ENCODE results near the gene LYPD6B.

LYPD6B gene

DNA sequence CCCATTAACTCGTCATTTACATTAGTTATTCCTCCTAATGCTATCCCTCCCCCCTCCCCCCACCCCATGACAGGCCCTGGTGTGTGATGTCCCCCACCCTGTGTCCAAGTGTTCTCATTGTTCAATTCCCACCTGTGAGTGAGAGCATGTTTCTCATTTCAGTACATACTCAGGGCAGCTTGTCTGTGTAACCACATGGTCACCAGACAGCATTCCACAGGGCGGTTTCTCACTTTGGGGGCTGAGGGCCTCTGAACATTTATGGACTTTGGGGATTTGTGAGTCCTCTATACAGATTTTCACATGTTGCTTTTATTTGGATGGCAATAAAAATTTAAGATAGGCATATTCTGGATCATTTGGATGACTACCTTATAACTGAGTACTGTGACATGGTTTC lies 84.0 kb downstream of the LYPD6B start:
- DNase-seq (ENCODE audit: low read depth) = no peak

DNA sequence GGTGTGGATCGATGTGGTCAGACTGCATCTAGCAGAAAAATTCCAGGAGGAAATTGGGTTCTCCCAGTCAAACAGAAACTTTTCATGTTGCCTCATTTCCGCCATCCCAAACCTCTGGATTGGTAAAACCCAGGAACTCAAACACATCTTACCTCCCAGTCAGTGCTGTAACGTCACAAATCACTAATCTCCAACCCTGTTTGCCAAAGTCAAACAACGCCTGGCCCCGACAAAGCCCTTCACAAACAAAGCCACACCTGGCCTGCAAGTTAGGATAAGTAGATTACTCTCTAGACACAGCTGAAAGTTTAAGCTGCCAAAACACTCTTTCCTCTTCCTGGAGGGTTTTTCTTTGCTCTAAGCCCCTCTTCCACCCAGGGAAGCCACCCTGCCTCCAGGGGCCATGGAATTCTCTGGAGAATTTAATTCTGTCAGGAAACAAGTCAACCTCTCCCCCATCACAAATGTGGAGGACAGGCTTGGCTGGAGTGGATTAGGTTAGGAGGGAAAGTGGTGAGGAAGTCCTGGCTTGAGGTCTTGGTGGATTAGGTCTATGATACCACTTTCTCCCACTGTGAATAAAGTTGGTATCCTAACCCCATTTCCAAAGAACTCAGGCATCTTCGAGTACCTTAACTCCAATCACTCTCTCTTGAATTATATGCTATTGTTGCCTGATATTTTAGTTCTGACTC lies 86.7 kb downstream of the LYPD6B start:
- no peak for DNase-seq (ENCODE audit: low read depth)

DNA sequence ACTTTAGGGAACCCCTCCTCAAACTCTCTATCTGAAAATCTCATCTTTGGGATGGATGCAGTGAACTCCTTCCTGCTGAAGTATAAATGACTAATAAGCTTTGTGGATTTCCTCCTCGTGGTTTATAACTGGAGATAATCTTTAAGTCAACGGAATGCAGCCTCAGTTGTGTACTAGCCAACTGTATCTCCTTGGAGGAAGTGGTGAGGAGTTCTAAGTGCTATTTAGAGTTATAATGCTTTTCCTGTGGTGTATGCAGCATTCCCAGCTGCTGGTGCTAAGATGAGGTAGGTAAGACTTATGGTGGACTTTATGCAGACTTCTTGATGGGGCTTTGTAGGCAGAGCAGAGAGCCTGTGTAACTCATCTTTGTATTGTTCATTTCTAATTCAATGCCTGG lies 90.9 kb downstream of the LYPD6B start:
- DNase-seq (ENCODE audit: low read depth) = no peak

DNA sequence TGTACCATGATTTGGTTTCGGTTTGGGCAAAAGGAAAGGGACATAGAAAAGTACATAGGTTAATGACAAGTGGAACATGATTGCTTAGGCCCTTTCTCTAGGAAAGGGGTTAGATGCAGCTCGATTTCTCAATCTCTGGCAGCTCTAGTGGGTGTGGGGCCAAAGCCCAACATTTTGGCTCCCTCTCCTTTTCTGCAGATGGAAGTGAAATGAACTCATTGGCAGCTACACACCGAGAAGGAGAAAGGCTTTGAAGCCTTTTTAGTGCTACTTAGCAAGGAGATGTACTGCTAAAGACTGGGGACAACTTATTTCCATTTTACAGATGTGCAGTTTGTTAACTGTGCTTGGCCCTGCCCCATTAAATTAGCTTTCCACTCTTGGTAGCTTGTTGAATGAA lies 93.8 kb downstream of the LYPD6B start:
- DNase-seq (ENCODE audit: low read depth) = no peak

DNA sequence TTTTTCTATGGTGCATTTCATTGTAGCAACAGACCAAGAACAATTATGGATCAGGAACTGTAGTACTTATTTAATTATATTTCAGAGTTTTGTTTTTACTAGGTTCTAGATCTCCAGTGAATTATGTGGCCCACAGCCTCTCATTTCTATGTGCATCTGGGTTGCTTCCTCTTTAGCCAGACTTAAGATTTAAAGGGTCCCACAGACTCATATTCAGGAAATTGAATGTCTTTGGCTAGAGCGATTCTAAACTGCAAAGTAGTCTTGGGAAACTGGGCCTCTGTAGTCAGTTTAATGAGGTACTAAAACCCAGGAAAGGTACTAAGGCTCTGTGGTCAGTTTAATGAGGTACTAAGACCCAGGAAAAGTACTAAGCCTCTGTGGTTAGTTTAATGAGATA lies 94.4 kb downstream of the LYPD6B start:
- no peak for DNase-seq (ENCODE audit: low read depth)

DNA sequence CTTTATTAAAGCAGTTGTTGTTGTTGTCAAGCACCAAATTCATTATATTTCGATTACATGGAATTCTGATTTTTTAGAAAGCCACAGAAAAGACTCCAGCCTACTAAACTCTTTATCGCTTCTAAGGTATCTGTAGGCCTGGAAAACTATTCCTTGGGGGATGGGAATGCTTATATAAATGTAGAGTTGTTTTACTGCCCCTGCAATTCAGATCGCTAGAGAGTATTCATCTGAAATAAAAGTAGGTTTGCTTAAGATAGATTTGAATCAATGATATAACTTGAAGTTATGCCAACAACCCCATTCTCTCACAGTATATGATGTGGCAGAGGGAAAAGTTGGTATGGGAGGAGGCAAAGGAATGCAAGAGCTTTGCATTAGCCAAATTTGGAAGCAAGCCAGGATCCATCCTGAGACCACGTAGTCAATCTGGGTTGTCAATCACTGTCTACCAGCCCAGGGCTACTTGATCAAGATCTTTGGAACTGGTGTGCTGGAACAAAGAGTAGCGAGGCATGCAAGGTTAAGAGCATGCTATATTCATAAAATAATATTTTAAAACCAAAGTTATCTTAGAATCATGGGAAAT lies 95.9 kb downstream of the LYPD6B start:
- no peak for DNase-seq (ENCODE audit: low read depth)

DNA sequence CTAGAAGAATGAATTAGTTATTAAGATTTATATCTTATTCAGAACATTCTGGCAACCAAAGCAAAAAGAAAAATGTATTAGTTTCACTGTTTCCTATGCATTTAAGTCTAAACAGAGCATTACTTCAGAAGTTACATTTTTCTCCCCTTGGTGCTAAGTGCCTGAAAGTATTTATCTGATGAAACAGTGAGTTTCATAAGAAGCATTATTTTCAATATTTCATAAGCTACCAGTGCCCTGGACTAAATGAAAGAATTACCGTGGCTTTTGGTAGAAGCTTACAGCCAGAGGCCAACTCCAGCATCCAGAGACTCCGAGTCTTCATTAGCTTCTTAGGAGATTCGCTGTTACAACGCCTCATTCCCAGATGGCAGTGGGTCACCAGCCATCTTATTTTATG lies 97.6 kb downstream of the LYPD6B start:
- no peak for DNase-seq (ENCODE audit: low read depth)

DNA sequence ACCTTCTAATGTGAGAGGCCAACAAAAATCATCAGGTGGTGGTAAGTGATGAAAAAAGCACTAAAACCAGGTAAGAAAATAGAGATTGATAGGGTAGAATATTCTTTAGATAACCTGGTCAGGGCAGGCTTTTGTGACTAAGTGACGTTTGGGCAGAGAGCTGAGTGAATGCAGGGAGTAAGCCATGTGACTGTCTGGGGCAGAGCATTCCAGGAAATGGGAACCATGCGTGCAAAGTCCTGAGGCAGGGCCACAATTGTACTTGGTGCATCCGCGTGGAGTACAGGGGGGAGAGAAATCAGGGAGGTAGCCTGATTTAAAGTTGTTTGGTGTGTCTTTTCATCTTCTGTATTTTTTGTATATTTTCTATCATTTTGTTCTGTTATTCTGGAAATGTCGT lies 102.5 kb downstream of the LYPD6B start:
- DNase-seq (ENCODE audit: low read depth) = no peak

DNA sequence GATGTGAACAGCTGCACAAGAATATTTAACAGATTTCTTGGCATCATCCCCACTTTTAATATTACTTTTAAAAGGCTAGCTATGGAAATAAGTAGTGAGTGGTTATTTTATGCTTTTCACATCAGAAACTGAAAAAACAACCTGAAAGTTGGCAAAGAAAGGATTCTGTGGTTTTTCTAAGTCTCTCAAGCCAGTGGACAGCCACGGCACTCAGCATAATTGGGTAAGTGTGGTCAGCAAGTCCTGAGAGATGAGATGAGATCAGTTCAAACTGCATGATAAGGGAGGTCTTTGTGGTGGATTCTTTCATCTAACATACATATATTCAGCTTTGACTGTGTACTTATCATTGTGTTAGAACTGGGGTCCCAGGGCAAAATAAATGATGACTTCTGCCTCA lies 105.2 kb downstream of the LYPD6B start:
- DNase-seq (ENCODE audit: low read depth) = no peak

DNA sequence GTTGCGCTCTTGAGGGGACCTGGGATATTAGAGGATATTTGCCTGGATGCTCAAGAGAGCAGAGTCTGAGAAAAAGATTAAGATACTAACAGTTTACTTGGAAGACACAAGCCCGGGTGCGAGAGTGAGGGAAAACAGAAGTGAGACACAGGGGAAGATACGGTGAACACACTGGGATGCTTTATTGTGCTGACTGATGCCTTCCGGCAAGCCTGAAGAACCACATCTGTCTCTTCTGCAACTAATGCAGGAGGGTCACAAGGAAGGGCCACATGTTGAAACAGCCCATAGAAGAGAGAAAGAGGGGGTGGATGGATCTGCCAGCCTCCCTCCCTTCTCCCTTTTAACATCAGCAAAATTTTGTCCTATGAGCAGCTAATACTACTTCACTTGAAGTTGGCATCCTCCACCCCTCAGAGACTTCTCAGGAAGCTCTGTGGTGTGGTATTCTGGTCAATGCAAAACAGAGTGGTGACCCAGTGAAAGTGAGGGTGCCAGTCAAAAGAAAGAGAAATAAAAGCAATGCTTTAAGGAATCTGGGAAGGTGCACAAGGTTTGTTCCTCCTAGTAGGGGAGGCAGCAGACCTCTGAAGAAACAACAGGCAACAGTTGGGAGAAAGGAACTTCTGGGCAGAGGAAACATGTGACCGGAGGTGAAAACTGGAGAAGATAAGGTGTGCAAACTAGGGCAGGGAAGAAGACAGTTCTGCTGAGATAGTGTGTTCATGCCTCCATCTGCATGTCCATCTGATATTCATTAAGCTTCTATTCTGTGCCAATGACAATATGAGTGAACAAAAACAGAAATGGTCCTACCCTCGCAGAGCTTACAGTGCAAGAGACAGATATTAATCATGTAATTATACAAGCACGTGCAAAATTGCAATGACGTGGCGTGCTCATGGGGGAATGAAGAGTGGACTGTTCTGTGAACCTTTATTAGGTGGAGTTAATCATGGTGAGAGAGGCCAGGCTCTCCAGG lies 107.1 kb downstream of the LYPD6B start:
- no peak for DNase-seq (ENCODE audit: low read depth)

DNA sequence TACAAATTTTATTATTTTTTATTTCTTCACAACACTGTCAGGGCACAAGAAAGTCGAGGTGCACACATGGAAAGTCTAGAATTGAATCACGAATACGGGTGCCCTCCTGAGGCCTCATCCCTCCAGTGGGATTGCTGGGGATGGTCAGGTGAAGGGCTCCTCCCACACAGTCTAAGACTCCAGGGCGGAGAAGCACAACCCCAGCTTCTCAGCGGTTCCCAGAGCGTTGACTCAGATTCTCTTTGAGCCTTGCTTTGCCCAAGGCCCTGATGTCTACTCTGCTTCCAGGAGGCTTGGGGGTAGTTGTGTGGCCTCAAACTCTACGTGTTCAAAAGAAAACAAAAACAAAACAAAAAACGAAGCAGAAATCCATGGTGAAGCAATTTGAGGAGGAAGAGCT lies 108.4 kb downstream of the LYPD6B start:
- no peak for DNase-seq (ENCODE audit: low read depth)

DNA sequence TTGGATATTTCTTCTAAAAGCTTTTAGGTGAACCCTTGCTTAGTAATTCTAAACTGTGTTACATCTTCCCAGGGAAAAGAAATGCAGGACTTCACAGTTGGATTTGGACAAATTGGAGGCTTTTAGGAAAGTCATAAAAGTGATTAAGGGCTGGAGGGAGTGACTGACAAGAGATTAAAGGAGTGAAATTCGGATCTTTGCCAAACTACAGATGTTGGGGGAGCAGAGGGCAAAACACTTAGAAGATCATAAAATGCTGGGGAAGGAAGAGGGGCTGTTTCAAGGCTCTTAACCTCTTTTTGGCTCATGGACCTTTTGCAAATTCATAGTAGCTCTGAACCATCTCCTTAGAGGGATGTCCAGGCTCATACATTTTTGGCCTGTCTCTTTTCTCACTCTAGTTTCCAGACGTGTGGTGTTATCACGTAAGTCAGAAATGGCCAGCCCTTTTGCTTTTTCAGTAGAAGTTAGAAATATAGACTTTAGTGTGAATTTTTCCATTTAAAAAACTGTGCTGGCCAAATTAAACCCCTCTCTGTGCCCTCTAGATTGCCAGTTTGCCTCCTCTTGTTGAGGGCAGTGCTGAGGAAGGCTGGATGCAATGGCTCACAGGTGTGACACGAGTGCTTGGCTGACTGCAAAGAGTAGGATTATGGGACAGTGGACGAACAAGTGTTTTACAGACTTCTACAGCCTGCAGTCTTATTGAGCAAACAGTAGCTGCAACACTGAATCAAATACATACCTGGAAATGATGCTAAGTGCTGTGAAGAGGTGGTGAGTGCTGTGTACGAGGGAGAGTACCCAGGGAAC lies 109.9 kb downstream of the LYPD6B start:
- no peak for DNase-seq (ENCODE audit: low read depth)

DNA sequence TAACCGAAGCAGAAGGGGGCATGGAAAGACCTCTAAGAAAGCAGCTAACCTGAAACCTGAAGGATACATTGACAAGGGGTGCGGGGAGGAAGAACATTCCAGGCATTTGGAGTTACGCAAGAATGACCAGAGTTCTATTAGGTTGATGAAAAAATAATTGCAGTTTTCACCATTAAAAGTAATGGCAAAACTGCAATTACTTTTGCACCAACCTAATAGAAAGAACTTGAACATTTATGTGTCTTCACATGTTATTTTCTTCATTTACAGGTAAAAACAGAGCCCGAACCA lies 110.5 kb downstream of the LYPD6B start:
- no peak for DNase-seq (ENCODE audit: low read depth)

DNA sequence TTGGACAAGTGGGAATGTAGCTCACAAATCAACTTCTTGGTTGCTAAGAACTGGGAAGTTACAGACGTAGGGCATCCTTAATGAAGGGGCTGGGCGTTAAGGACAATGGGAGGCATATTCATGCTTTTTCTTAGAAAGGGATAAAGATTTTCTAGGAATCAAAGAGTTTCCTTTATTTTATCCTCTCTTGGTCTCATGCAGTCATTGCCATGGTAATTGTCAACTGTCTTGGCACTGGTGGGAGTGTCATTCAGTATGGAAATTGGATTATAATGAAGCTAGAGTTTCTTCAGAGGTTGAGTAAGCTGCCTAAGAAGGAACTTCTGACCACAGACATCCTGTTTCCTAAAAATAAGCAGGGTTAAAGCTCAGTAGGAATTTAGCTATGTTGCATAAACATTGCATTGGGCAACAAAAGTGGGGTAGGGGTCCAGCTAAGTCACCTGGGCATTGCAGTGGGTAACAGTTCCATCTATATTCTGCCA lies 114.0 kb downstream of the LYPD6B start:
- no peak for DNase-seq (ENCODE audit: low read depth)

DNA sequence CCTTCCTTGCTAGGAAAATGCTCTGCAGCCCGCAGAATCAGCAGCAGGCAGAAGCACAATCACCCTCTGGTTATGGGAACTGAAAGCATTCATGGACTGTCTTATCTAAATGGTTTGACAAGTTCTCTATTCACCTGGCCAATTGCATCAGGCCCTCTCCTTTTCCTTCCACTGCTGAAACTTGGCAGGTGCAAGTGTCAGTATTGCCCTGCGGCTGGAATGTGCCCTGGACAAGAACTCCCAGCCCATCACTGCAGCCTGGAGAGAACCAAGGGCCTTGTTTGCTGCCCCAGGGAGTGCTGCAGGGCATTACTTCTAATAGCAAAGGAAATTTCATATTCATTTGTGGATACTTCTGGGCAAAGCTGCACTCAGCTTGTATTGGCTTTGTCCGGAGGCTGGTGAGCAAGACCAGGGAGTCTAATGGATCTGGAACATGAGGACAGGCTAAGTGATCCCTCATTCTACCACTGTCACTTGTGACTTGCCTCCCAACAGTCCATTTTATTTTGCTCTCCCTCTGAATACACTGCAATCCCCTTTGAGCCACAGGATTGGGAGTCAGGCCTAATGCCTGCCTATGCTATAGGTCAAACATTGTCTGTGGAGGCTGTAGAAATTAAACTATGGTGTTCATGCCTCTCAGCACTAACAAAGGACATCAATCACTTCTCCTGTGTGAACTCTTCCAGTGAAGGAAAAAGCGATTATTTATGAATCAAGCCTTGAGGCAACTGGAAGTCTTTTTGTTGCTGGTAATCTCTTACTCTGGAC lies 116.9 kb downstream of the LYPD6B start:
- no peak for DNase-seq (ENCODE audit: low read depth)

DNA sequence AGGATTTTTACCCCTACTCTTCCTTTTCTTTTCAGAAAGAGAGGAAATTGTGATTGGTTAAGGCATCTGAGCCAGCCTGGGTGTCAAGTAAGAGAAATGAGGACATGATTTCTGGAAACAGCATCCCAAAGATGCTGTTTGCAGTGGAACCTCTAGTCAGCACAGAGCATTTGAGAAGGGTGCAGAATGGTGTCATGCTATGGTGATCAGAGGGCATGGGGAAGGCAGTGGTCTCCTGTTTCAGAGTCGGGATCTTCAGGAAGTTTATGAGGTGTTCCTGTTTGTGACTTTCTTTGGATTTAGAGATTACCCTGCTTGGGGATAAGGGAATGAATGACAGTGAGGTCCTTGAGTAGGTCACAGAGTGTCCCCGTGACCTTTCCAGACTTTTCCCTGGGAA lies 117.5 kb downstream of the LYPD6B start:
- no peak for DNase-seq (ENCODE audit: low read depth)

DNA sequence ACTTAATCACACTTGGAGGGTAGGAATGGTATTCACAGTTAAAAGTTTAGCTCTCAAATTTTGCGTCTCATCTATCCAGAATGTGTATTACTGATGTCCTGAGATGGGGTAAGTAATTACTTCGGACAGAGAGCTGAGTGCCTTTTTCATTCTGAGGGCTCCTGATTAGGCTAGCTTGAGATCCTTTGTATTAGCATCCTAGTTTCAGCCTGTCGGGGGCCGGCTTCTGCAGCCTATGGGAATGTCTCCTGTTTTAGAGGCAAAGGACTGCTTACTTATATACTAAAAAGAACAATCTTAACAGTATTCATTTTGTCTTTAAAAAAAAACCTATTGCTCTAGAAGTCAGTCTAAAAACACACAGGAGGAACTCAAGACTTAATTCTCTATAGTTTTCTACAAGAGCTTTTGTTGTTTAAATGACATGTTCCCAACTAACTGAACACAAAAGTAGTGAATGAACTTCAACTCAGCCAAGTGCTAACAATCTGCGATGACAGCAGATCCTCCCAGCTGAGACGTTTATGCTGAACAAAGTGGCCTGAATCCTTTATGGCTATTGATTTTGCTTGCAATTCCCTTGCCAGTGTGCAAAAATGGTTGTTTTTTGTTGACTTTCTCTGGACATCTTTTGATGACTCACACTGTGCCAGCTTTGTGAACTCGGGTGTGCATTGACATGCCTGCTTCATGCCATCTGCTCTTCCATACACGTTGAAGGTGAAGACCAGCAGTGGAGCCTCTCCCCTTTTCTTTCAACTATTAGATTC lies 118.7 kb downstream of the LYPD6B start:
- no peak for DNase-seq (ENCODE audit: low read depth)

DNA sequence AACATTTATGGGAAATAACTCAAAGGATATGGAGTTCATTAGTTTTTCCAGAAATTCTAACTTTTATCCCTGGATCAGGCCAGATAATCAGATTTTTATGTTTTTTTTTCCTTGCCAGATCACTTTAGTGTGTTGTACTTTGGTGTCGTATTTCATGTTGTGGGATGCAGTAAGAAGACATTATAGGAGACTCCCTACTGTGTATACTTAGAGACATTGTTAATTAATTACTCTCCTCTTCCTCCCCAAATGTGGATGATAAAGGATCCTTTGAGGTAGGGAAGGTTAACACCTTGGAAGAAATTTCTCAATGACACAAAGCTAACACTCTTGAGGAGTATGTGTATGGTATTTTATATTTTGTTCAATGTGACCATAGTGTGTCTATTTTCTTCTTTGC lies 120.5 kb downstream of the LYPD6B start:
- no peak for DNase-seq (ENCODE audit: low read depth)

DNA sequence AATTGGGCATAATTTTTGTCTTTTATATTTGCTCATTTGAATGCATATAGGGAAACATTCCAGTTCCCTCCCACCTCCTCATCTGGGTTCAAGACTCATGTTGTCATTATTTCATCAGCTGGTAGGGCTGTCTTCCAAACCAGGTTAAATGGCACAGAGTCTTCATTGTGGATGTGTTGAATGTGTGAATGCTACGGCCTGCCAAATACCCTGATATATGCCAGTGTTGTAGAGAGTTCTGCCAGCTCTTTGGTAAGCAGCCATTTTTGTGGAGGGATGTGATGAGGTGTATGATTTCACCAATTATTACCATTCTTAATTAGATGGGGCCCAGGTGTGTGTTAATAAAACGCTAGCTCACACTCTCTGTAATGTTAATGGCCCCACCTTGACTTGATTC lies 121.7 kb downstream of the LYPD6B start:
- no peak for DNase-seq (ENCODE audit: low read depth)

DNA sequence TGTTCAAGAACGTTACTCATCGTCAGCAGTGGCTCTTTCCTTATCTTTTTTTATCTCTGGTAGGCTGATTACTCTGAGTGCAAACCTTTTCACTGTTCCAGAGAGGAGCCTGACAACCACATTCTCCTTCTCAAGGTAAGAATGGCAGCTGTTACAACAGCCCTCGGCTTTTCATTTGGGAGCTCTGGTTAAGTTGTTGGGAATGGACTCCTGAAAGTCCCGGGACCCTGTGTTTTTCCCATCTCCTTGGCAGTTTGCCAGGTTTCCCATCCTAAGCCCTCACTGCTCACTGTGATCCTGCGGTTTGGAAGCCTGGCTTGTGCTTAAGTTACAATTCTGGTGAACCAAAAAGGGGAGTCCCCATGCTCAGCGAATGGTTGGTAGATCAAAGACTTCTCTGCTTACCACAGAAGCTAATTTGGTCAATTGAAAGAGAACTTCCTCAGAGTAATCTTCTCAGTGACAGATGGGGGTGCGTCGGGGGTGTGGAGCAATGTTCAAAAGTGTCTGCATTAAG lies 122.3 kb downstream of the LYPD6B start:
- DNase-seq (ENCODE audit: low read depth) = no peak

Measured in activated T-helper 1 cell treated with Interleukin-2 at 50 U/mL for 16 hours (primary cell).